H54 (cell line): ENCODE measurements around the gene CFAP65.
A peak's percentile ranks its signal among the peaks of the same experiment; 100 is the strongest.

Experiments
- DNase-seq: peaks from one replicate; pipeline ENCODE4 v3.0.0; 2011; ENCODE audit warnings: low spot score, mixed read lengths; ENCODE audit not compliant: insufficient read length
- FAIRE-seq: peaks from 3 replicates; lab custom pipeline; 2011; peaks lifted over from hg19 to GRCh38; lab: Jason Lieb, UNC
- POLR2A ChIP-seq: IDR thresholded peaks from 2 replicates; pipeline ENCODE4 v1.6.1; 2011; ENCODE audit warnings: low read depth, mild to moderate bottlenecking, low read length

CFAP65 gene

GRCh38 chr2:218992703-218993344 lies 48.5 kb downstream of the CFAP65 start:
- TF ChIP-seq POLR2A = no peak
- no peak for FAIRE-seq
- no peak for DNase-seq

GRCh38 chr2:218992196-218992595 lies 49.1 kb downstream of the CFAP65 start:
- DNase-seq (no peak), FAIRE-seq (no peak)
- TF ChIP-seq POLR2A = no peak

- DNase-seq (peak; percentile 65), FAIRE-seq (no peak)
- TF ChIP-seq POLR2A = no peak
Observed at GRCh38 chr2:218991674-218992168, 49.6 kb downstream of the CFAP65 start.

GRCh38 chr2:218990612-218991011 lies 50.7 kb downstream of the CFAP65 start:
- no peak for DNase-seq
- no peak for FAIRE-seq
- TF ChIP-seq POLR2A = no peak

GRCh38 chr2:218990052-218990451 lies 51.3 kb downstream of the CFAP65 start:
- FAIRE-seq (no peak), DNase-seq (no peak)
- TF ChIP-seq POLR2A = no peak

- FAIRE-seq = no peak
- no peak for DNase-seq
- no peak for TF ChIP-seq POLR2A
Observed at GRCh38 chr2:218988650-218989049, 52.7 kb downstream of the CFAP65 start.

- TF ChIP-seq POLR2A = no peak
- no peak for FAIRE-seq
- no peak for DNase-seq
Observed at GRCh38 chr2:218988164-218988563, 53.2 kb downstream of the CFAP65 start.

- DNase-seq = no peak
- TF ChIP-seq POLR2A = no peak
- FAIRE-seq = no peak
Observed at GRCh38 chr2:218986148-218986761, 55.1 kb downstream of the CFAP65 start.

GRCh38 chr2:218985325-218986091 lies 55.8 kb downstream of the CFAP65 start:
- FAIRE-seq (no peak), DNase-seq (no peak)
- TF ChIP-seq POLR2A = no peak

- DNase-seq = no peak
- FAIRE-seq = no peak
- no peak for TF ChIP-seq POLR2A
Observed at GRCh38 chr2:218985021-218985324, 56.3 kb downstream of the CFAP65 start, which contains the start of gene FEV. FEV (minus strand) TSS chr2:218985184; CDS start chr2:218985075, 109 bp downstream.

GRCh38 chr2:218984239-218985020 lies 56.9 kb downstream of the CFAP65 start:
- DNase-seq = no peak
- TF ChIP-seq POLR2A = no peak
- FAIRE-seq = no peak

GRCh38 chr2:218983934-218984238 lies 57.4 kb downstream of the CFAP65 start:
- DNase-seq (no peak), FAIRE-seq (no peak)
- TF ChIP-seq POLR2A = no peak

GRCh38 chr2:218983263-218983933 lies 57.9 kb downstream of the CFAP65 start:
- DNase-seq (no peak), FAIRE-seq (no peak)
- TF ChIP-seq POLR2A = no peak
